IMR-90 (cell line): ENCODE measurements around the gene POLR3B.

ENCODE experiments used
- BHLHE40 ChIP-seq: fragments of 150-350 bp; IDR thresholded peaks from 2 replicates; pipeline ENCODE4 v1.6.1; 2016; ENCODE audit warnings: mild to moderate bottlenecking, low read depth, low read length
- CTCF ChIP-seq: conservative IDR thresholded peaks from 2 replicates; pipeline ENCODE4 v1.5.1; 2012; ENCODE audit warnings: mild to moderate bottlenecking, low read depth, low read length, improper control_type of control experiment
- MAFK ChIP-seq: IDR thresholded peaks from 2 replicates; pipeline ENCODE4 v1.6.1; 2012; ENCODE audit warnings: low read depth, low read length, improper control_type of control experiment
- POLR2A ChIP-seq: IDR thresholded peaks from 2 replicates; pipeline ENCODE4 v1.6.1; 2012; ENCODE audit warnings: mild to moderate bottlenecking, low read depth, low read length
- SMC3 ChIP-seq: fragments of 150-350 bp; IDR thresholded peaks from 2 replicates; pipeline ENCODE4 v1.6.1; 2016; ENCODE audit warnings: low read depth, mild to moderate bottlenecking, antibody characterized with exemption, low read length, moderate library complexity

DNA sequence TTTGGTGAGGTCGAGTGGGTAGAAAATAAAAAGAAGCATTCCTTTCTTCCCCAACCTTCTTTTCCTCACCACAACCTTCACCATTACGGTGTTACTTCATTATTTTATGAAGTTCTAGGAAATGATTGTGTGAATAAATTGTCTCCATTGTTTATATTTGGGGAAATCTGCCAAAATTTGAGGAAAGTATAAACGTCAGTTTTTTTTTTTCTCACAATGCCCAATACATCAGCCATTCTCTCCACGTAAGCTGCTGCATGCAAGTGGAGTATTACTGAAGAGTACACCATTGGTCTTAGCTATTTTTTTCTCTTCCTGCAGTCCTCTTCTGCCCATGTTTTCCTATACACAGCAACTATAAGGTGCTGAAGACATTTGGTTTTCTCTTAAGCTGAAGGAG is 9.1 kb upstream of the POLR3B start:
- TF ChIP-seq POLR2A (no peak), CTCF (no peak), BHLHE40 (no peak), SMC3 (no peak), MAFK (no peak)
